EH (cell line): ENCODE results near the gene C21orf58.
A peak's percentile ranks its signal among the peaks of the same experiment; 100 is the strongest.

Experiments used
- DNase-seq: peaks from one replicate; pipeline ENCODE4 v3.0.0-alpha.2; 2015; ENCODE audit warnings: low read depth

The C21orf58 gene

DNA sequence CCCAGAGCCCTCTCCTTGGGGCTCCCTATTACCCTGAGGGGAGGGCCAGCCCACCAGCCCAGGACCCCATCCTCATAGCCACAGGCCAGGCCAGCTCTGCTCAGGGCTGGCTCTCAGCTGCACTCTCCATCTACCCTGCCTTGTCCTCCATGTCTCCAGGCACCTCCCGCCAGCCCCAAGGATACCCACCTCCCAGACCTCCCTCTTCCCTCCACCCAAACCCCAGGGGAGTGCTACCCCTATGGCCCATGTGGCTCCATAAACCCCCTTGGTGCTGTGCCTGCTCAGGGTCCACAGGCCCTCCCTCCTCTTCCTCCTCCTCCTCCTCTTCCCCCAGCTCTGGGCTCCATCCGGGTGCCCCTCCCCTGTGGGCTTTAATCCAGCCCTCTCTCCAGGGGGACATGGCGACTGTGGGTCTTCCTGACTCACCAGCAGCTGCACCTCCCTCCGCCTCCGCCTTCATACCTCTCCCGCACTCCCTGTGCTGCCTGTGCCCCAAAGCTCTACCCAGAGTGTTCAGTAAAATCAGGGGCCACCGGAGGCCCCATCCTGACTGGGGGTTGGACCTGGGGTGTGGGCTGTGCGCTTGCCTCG, 28.4 kb downstream of the C21orf58 start:
- peak; percentile 70 for DNase-seq

DNA sequence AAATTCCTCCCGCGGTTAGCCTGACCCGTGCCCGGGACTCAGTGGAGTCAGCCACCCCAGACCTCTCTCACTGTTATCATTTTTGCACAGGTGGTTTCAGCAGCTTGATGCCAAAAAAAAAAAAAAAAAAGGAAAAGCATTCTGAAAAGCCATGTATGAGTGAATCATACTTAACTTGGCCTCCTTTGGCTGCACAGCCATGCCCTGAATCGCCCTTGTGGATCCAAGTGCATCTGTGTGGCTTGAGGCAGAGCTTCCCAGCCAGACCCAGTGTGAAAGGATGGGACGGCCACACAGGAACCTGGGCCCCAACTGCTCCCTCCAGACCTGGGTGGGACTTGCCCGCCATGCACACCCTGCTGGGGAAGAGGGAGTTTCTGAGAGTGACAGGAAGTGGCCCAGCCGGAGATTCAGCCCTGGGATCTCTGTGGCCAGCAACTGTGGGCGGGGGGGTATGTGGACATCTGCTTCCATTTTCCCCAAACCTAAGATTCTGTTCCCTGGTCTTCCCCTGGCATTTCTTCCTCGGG, 29.0 kb downstream of the C21orf58 start:
- DNase-seq, result peak; percentile 73

DNA sequence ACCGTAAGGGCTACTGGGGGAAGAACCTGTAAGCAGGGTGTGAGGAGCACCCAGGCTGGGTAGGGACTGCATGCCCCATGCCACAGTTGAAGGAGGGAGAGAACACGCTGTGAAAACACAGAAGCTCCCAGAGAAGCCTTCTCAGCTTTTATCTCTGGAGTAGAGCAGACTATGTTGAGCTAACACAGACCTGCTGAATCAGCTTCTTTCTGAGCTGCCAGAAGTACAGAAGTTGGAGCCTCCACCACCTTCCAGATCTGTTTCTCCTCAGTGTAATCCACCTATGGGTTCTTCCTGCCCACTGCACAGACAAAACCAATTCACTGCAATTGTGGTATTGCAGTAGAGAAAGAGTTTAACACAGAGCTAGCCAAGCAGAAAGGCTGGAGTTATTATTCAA, 32.1 kb downstream of the C21orf58 start:
- DNase-seq, result no peak

DNA sequence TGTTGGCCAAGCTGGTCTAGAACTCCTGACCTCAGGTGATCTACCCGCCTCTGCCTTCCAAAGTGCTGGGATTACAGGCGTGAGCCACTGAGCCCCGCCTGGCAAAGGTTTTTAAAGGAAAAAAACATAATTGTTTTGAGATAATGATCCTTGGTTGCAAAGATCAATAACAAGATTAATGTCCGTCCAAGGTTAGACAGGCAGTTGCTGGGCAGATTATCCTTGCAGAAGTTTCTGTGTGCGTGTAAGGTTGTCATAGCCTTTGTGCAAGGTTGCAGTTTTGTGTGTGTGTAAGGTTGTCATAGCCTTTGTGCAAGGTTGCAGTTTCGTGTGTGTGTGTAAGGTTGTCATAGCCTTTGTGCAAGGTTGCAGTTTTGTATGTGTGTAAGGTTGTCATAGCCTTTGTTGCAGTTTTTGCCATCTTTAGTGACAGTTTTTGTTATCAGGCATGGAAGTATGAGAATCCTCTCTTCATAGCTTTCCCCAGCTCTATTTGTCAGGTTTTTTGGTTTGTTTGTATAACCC, 34.0 kb downstream of the C21orf58 start:
- no peak for DNase-seq

DNA sequence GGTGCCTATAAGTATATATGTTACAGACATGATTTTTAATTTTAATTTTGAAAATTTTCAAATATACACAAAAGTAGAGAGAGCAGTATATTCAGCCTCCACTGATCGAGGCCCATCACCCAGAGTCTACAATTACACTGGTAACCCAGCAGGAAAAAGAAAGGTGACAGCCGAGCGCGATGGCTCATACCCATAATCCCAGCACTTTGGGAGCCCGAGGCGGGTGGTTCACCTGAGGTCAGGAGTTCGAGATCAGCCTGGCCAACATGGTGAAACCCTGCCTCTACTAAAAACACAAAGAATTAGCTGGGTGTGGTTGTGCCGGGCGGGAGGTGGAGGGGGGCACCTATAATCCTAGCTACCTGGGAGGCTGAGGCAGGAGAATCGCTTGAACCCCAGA, 36.1 kb downstream of the C21orf58 start:
- DNase-seq, result no peak

DNA sequence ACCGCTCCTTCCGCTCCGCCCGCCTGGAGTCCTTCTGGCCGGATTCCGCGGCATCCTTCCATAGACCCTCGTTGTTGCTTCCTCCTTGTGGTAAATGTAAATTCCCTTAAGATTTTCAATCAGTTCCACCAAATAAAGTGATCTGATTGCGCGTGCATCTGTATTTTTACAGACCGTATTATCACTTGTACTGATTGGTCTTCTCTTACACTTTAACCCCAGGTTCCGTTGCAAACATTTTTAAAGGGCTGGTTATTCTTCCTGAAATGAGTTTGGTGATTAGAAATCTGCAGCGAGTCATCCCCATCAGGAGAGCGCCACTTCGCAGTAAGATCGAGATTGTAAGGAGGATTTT, 37.0 kb downstream of the C21orf58 start:
- DNase-seq, result peak; percentile 78

DNA sequence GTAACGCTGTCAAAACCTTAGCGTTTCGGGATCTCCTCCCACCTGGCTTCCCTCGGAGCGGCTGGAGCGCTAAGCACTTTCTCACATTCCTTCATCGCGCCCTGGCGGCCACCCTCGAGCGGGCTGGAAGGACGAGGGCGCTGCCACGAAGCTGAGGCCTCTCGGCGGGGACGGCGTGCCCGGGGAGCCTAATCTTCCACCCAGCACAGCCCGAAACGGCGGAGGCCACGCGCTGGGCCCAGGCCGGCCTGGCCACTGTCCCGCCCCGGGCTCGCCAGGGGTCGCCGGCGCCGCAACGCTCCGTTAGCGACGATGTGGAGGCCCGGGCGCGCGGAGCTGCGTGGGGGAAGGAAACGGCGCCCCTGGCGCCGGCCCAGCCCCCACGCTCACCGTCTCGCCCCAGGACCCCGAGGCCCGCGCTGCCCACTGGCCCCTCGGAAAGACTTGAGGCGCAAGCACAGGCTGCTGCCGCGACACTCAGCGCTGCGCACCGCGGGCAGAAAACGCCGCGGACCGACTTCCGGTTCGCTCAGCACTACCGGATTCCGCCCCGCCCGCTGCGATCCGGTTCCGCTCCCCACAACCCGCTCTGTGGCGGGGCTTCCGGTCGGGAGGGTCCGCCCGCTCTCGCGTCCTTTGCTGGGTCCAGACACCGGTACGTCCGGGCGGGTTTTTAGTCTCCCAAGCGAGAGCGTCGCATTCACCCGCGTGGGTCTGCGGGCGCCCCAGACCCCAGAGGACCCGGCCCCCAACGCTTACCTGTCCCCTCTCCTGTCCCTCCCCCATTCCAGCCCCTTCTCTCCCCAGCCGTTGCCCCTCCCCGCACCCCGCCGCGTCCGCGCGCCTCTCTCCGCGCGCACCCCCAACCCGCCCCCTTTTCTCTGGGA, 37.7 kb downstream of the C21orf58 start, which contains the start of gene YBEY:
Gene YBEY (plus strand): TSS at position 582 of the 887 bp plus-strand sequence. CDS start 572 bp downstream, outside the sequence.
- DNase-seq, result peak; percentile 92

DNA sequence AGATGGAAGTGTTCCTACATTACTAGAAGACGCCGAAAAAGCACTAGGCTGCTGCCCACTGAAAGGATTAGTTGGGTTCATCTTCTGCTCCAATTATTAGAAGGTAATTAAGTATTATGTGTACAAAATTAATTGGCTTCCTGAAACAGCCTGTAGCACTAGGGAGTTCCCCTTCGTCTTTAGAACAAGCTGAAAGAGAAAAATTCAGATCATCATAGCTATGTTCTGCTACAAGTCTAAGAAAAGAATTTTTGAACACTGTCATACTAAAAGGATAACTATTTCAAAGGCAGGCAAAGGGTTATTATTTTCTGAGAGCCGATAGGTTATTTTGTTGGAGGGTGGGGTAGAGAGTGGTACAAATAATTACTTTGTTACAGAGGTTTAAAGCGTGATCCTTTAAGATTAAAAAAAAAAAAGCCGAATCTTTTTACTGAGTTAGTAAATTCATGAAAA, 38.4 kb downstream of the C21orf58 start, which contains the start of gene MCM3AP:
Gene MCM3AP (minus strand): TSS at position 406 of the 456 bp plus-strand sequence. CDS start 325 bp downstream, at position 81.
- DNase-seq, result no peak

DNA sequence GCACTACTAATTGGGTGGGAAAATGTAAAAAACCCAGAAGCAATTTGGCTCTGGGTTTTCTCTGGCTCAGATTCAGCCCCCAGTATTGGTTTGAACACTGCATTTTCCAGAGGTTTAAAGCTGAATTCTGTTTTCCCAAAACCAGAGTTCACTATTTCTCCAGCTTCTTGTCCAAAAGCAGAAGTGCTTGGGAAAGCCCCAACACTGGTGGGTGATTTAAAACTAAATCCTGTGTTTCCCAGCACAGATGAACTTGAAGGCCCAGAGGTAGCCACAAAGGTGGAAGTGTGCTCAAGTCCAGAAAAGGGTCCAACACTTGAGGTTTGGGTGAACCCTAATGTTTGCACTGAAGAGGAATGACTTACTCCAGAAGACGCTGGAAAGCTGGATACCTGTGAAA, 38.9 kb downstream of the C21orf58 start:
- no peak for DNase-seq

DNA sequence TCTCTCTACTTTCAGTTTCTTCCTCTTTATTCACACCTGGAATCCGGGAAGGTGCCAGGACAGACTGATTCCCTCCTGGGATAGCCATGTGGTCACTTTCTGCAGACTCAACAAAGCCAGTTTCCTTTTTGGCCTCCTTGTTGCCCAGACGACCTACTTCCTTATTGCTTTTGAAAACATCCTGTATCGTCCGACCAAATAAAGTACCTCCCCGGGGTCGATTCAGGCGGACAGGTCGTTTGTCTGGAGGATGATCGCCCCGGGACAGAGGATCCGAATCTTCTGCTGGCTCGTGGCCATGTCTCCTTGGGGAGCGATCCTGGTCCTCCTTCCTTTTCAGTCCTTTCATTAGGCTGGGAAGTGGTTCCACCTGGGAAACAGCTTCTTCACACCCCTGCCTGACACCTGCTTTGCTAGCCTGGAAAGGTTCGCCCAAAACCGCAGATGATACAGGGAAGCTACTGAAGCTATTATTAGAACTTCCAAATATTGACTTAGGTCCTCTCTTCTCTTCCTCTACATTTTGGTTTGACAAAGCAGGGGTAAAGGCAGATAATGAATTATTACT, 39.5 kb downstream of the C21orf58 start:
- no peak for DNase-seq

DNA sequence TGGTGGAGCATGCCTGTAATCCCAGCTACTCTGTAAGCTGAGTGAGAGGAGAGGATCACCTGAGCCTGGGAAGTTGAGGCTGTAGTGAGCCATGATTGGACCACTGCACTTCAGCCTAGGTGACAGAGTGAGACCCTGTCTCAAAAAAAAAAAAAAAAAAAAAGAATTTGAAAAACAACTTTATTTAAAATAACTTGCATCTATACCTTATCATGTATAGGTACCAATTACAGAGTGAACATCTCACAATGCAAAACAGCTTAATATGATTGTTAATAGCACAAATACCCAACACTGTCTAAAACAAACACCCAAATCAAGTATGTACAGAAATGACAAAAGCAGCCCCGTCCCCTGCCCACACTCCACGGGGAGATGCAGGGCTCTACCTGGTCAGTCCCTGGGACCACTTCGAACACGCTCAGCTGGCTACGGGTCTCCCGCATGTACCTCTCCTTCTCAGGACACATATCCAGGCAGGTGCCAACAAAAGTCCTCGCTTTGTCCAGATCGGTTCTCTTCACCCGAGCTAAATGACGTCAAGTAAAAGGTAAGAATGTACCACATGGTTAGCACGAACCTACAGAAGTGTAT, 48.8 kb downstream of the C21orf58 start:
- DNase-seq, result no peak

DNA sequence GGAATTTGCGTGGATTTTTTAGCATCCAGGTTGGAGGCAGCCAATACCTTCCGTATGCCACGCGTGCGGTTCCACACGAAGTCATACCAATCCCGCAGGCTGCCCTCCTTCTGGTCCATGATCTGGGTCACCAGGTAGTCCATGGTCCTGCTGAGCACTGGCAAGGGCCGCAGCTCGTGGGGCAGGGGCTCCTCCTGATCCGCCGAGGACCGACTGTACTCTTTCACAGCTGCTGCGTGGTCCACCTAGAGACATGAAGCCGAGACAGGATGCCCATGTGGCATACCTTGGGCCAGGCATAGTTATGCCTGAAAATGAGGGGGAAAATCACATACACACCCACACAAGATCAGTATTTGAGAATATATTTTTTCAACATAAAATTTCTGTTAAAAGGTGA, 50.3 kb downstream of the C21orf58 start:
- no peak for DNase-seq

DNA sequence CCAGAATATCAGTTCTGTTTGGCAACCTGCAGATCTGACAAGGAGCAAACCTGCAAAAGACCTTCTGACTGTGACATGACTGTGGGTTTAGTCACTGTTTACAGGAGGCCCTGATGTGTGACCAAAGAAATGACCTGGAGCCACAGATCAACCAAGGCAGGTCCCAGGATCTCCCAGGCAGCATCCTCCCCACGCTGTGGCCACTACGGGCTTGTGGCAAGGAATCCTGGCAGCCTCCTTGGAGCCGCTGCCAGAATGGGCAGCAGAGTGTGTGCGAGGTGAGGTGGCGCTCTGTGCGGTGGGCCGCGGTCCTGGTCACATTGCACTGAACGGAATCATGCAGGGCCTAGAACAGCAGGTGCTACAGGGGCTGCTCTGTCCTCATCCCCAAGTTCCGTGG, 54.2 kb downstream of the C21orf58 start:
- DNase-seq, result no peak

DNA sequence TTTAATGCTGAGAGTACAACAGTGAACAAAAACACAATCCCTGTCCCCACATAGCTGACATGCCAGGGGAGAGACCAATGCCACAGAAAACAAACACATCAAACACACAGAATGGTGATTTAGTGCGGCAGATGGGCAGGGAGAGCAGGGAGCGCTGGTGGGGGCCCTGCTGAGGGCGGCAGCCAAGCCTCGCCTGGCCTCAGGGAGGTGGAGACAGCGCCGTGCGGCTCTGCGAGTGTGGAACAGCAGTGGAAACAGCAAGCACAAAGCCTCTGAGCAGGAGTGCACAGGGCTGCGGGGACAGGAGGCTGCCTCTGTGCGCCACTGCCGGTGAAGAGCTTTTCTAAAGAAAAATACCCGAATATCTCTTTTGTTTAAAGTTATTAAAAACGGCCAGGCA, 55.3 kb downstream of the C21orf58 start:
- DNase-seq, result no peak

DNA sequence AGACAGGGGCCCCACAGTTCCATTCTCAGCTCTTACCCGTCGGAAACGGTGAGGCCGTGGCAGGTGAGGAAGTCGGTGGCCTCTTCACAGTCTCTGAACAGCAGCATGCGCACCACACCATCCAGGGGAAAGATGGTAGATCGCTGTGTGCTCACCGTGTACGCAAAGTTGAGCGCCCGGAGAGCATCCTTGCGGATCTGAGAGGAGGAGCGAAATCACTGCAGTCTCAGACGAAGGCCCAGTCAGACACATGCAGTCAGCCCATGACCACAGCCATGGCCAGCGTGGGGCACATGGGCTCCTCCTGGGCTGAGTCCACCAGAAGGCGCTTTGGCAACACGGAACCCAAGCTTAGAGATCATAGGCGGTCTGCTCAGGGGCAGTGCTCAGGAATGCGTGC, 56.7 kb downstream of the C21orf58 start:
- no peak for DNase-seq

DNA sequence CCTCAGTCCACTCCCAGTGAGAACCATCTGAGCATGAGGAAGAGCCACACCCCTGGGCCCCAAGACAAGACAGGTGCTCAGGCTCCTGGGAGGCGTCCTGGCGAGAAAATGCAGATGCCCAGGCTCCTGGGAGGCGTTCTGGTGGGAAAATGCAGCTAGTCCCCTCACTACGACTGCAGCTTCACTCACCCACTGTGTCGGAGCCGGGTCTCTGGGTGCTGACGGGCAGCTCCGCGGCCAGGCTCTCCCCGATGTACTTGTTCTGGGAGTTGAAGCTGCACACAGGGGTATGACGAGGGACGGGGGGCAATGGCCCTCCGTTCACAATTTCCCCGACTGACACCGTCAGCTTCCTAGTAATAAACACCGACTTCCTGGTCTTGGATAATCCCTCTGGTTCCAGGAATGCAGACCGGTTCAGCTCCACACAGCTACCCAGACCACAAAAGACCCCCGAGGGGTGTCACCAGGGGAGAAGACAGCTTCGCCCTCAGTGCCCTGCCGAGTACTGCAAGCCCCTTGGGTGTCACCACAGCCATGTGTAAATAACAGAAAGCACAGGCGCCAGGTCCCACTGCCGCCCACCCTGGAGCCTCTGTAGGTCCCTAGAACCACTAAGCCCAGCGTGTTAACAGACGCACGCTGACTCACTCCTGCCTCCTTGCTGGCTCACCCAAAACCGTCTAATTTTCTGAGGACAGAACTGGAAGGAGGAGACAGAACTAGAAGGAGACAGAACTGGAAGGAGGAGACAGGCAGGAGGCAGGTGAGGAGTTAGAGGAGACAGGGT, 57.7 kb downstream of the C21orf58 start:
- DNase-seq, result no peak

DNA sequence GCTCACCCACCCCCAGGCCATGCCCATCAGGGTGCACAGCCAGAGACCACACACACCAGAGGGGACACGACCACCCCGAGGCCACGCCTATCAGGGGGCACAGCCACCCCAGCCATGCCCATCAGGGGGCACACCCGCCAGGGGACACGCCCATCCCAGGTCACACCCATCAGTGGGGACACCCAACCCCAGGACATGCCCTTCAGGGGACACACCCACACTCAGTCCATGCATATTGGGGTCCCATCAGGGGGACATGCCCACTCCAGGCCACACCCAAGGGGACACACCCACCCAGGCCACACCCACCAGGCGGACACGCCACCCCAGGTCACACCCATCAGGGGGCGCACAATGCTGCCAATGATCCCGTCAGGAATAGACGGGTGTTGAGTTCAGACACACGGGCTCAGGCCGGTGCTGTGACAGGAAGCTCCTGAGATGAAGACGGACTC, 59.0 kb downstream of the C21orf58 start:
- no peak for DNase-seq

DNA sequence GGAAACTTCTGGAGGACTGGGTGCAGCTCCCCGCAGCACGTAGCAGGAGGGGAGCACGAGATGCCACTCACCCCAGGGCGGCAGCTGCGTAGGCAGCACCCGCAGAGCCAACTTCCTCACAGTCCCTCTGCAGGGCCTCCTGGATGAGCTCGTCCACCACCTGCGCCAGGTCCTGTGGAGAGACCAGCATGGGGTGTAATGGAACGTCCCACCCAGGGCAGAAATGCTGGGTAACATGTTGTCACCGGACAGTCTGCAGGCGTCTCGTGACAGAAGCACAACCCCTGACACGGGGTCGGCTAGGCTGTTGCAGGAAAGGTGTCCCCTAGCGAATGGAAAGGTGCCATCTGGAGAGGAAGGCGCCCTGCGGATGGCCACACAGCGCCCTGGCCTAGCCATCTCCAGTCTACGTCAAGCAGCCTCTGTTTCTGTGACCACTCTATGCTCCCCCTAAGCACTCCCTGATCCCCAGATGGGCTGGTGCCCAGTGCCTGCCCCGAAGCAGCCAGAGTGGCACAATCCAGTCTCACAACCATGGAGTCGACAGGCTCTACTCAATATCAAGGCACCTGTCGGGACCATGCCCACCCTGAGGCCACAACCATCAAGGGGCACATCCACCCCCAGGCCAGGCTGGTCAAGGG, 59.5 kb downstream of the C21orf58 start:
- DNase-seq, result no peak

DNA sequence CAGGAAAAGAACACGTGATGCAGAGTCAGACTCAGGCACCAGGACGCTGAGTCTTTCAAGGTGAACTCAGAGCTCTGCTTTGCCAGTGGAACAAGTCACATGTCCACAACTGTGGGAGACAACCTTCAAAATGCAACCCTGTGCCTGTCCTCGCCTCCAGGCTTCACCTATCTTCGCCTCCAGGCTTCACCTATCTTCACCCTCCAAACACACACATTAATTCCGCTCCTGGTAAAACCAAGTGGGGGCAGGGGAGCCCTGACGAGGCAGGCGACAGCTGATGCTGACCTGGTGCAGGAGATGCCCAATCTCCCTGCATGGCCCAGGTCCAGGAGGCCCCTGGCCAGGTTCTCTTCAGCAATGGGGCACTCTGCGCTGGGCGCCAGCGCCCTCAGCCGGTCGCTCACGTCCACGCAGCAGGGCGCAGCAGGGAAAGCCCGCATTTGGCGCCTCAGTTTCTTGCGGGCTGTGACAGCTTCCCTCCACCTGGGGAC, 67.1 kb downstream of the C21orf58 start:
- no peak for DNase-seq

DNA sequence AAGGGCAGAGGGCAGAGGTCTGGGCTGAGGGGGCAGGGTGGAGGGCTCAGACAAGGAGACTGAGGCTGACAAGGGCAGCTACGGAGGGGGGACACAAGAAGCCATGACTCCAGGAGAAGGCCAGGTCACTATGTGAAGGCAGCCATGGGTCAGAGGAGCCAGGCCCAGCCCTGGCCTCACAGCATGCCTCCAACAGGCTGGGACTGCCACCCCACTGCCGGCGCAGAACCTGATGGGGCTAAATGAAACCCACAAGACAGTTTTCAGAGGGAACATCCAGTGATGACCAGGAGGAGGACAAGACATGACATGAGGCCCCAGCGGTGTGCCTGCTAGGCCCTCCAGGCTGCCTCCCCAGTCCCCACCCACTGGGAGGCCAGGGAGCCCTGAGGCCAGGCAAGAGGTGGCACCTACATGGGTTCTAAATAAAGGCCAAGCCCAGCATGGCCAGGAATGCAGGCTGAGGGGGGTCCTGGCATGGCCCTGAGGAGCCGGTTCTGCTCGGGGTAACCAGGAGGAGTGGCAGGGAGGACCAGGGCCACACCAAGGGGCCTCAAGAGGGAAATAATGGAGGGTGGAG, 67.8 kb downstream of the C21orf58 start:
- no peak for DNase-seq
